HG03135 (cell line): ENCODE data around the gene AP3M1.
"Not testable (repeated sequence)": the region's sequence is repeated elsewhere in the genome, so short reads cannot be mapped to it uniquely, and the experiment has no call there.

Experiments used
- ATAC-seq: cut with Tn5 transposase; IDR thresholded peaks from one replicate; pipeline ENCODE4 v1.9.1; 2021; ENCODE audit warnings: mild to moderate bottlenecking, moderate library complexity; ENCODE audit not compliant: unreplicated experiment

Gene AP3M1

DNA sequence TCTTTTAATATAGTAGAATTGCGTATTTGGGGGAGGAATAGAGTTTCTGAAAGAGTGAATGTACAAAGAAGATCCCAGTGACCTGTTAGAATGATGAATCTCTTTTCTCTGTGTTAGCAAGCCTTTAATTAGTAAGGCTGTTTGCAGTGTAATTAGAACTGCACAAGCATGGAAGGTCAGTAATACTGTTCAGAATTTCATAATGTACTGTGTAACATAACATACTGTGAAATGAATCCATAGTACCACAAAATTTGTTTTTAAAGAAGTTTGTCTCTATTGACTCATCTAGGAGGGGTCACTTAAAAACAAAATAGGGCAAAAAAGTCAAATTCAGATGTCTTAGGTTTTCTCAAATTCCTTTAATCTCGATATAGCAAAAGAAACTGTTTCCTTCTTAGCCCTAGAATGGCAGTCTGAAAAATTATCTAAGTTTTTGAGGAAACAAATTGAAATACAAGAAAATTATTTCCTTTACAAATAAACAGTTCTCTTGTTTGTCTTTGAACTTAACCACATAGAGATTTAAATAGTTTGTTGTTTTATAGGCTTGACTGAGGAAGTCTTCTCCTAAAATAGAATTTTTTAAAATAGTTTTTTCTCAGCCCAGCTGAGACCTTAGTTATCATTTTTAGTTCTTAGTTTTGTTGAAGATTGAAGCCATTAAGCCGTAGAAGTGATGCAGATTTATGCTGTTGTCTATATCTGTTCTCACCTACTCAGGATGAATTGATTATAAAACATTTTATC is 12.9 kb upstream of the AP3M1 start:
- ATAC-seq: no peak

DNA sequence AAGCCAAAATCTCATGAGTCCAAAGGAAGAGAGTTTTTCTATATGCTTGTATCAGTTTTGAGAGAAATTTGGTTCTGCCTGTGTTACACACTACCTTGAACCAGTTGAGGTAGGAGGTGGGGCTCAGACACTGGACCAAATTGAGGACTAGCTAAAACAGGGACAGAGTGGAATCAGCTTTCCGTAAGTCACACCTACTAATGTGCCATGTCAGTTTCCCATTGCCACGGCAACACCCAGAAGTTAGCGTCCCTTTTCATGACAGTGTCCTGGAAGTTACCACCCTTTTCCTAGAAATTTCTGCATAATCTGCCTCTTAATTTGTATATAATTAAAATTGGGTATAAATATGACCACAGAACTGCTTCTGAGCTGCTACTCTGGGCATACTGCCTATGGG is 9.4 kb upstream of the AP3M1 start:
- no peak for ATAC-seq

DNA sequence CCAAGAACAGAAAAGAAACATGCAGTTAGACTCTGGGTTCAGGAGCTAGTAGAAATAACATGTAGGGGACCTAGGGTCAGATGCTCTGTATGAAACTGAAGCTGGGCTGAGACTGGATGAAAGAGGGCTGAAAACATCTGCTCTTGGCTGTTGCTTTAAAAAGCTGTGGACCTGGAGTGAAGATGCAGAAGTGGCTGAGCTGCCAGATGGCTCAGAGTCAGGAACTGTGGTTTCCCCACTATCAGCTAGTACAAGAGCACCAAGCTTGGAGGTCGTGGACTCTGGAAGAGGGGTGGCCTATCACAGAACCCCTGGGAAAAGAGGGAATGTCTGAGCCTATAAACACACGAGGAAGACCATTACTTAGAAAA is 6.3 kb upstream of the AP3M1 start:
- ATAC-seq: no peak

- ATAC-seq: no peak
Observed at GRCh38 chr10:74153676-74154075, 3.0 kb upstream of the AP3M1 start.

GRCh38 chr10:74153123-74153522 is 2.5 kb upstream of the AP3M1 start:
- ATAC-seq: no peak

DNA sequence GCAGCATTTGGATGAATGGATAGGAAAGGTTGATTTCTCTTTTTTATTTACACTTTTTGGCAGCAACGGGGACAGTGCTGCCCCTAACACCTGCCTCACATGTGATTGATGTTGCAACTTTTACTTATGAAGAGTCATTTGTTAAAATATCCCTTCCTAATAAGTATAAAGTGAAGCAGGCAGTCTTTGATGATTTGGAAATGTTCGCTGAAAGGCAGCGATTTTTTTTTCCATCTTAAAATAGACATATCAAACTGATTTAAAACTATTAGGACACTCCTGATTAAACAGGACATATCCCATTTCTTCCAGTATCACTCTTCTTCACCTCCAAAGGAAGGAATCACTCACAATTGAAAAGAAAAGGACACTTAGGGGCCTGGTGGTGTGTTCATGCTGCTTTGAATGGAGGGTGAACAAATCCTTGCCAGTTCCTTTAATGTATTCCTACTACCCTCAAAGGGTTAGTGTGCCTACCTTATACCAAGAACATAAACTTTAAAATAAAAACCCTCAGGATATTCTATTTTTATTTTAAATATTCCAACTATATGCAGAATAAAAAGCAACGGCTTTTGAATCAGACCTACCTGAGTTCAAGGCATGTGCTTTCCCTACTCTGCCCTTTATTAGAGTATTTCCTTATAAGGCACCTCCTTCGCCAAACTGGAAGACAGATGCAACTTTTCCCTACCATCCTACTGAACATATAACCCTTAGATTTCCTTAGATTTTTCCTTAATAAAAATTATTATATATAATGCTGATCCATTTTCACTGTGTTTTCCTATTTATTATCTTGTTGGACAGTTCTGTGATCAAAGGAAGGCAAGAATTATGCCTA is 1.5 kb upstream of the AP3M1 start:
- no peak for ATAC-seq

DNA sequence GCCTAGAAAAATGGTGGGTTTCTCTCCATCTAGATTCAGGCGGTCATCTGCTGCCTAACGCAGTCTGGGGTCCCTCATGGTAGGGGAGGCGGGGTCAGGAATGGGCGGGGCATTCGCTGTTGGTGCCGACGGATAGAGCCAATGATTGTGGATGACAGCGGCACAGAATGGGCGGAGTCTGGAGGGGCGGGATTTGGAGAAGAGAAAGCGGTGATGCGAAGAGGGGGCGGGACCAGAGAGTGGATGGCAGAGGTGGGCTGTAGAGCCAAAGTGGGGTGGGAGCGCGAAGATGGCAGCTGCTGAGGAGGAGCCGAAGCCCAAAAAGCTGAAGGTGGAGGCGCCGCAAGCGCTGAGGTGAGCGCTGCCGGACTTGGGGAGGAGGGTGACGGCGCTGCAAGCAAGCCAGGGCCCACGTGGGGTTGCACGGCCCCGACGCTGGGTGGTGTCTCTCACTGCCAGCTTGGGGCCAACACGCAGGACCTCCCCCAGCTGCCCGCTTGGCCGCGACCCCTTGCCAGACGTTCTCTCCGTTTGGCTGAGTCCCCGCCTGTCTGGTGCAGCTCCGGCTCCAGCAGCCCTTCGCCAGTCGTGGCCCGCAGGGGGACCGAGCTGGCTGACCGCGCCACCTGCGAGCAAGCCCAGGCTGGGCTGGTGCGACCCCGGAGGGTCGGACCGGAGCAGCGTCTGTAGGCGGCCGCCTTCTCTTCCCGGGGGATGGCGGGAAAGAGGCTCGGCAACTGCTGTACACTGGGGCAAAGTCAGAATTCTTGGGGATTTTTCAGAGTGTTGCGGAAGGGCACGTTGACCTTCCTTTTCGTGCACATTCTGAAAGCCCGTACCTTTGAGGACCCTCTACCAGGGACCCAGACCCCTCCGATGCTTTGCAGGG is 606 bp upstream of the AP3M1 start, which contains the start of gene ADK:
TSS of gene ADK (plus strand) at position 232 of the 889 bp plus-strand sequence. CDS start at position 290, 58 bp downstream.
- ATAC-seq: peak; percentile 81

- ATAC-seq: not testable (repeated sequence)
Observed at GRCh38 chr10:74146980-74147379, 3.6 kb downstream of the AP3M1 start.

- ATAC-seq: no peak
Observed at GRCh38 chr10:74145133-74145532, 5.5 kb downstream of the AP3M1 start.

DNA sequence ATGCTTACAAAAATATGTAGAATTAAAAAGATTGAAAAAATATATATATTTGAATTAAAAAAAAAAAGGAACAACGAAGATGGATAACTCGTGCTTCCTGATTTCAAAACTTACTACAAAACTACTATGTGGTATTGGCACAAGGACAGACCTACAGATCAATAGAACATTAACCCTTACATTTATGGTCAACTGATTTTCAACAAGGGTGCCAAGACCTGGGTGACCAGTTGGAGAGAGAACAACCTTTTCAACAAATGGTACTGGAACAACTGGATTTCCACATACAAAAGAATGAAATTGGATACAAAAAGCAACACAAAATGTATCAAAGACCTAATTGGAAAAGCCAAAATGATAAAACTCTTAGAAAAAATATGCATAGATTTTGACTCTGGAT is 10.1 kb downstream of the AP3M1 start:
- ATAC-seq: no peak

DNA sequence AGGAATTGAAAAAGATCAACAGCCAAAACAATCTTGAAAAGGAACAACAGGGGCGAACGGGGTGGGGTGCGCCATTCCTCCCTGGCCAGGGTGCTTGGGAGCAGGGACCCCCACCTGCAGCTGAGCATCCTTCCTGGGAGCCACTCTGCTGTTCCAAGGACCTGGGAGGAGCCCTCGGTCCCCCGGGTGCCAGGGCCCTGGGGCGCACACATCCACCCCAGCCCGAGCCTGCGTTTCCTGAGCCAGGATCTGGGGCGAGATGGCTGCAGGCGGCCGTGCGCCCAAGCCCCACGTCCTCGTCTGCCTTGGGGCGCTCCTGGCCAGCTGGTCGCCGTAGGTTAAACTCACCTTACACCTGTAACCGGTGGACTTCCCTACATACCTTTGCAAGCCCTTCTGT is 10.6 kb downstream of the AP3M1 start:
- no peak for ATAC-seq

- not testable (repeated sequence) for ATAC-seq
Observed at GRCh38 chr10:74138596-74138995, 12.0 kb downstream of the AP3M1 start.

DNA sequence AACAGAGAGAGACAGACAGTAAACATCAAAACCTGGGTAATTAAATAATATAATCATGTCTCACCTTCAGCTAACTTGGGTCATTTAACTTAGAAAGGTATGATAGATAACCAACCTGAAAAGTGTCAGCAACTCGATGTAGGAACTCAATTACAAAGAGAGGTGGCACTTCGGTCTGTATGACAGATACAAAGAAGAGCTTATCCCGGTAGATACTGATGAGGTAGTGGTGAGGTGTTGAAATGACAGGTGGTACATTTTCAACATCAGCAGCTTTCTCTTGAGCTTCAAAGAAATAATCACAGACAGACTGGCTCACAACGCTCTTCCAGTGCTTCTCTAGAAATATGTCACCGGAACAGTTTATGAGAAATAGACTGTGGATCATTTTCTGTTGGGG is 12.6 kb downstream of the AP3M1 start:
- ATAC-seq: no peak

GRCh38 chr10:74135452-74135851 is 15.2 kb downstream of the AP3M1 start:
- ATAC-seq: no peak

- no peak for ATAC-seq
Observed at GRCh38 chr10:74133923-74134820, 16.5 kb downstream of the AP3M1 start.

DNA sequence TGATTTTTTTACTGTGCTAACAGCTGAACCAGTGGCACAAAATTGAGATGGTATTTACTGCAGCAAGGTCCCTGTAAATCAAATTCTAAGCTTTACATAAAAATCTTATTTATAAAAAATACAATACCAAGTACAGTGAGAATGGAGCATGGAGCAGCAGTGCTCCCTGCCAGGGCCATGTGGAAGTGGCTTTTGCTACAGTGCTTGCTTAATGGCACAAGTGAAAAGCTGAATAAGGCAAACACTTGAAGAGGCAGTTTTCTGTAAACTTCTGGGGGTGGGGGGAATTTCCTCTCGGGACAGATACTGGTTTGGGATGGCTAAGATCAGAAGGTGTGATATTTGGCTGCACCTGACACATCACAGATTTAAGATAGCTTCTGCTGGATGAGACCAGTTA is 27.5 kb downstream of the AP3M1 start:
- ATAC-seq: no peak

GRCh38 chr10:74122060-74122459 is 28.6 kb downstream of the AP3M1 start:
- no peak for ATAC-seq

GRCh38 chr10:74121368-74121767 is 29.3 kb downstream of the AP3M1 start:
- no peak for ATAC-seq

DNA sequence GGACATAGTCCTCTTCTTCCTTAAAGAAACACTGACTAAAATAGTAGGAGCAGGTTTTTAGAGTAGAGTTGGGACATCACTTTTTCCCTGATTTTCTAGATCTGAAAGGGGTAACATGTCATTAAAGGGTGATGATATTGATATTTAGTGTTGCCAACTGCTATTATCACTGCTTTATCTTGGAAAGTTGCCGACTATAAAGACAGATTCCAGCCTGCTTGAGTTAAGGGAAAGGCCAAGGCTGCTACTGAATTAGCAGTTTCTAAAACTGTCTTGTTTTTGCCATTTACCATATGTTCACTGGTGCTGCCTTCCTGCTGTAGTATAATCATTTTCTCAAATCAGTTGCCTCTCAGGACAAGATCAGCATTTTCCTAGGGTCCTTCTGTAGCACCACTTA is 29.7 kb downstream of the AP3M1 start:
- no peak for ATAC-seq

GRCh38 chr10:74118804-74119203 is 31.8 kb downstream of the AP3M1 start:
- ATAC-seq: no peak
